GM18505 (cell line): ENCODE data around the gene LRRC34.

Experiments
- ATAC-seq: cut with Tn5 transposase; IDR thresholded peaks from one replicate; pipeline ENCODE4 v1.9.1; 2021; ENCODE audit not compliant: unreplicated experiment
- POLR2A ChIP-seq: IDR thresholded peaks from 4 replicates; pipeline ENCODE4 v1.6.1; 2011; ENCODE audit warnings: borderline replicate concordance; ENCODE audit not compliant: insufficient read depth, insufficient read length; ENCODE audit errors: extremely low read depth

The LRRC34 gene

GRCh38 chr3:169812332-169813235 lies at the start of gene LRRC34, which contains the start of gene LRRIQ4:
Gene LRRC34, minus strand, starts transcription at chr3:169812904. Its CDS starts 356 bp downstream, at chr3:169812548.
Gene LRRIQ4, plus strand, starts transcription at chr3:169812870. Its CDS starts 9,052 bp downstream, at chr3:169821922.
- peak; percentile 61 for ATAC-seq
- TF ChIP-seq POLR2A, result peak; percentile 41

- TF ChIP-seq POLR2A, result no peak
- no peak for ATAC-seq
Observed at GRCh38 chr3:169861871-169862270, 49.2 kb upstream of the LRRC34 start.

- ATAC-seq, result no peak
- no peak for TF ChIP-seq POLR2A
Observed at GRCh38 chr3:169857811-169858210, 45.1 kb upstream of the LRRC34 start.

GRCh38 chr3:169855514-169855913 lies 42.8 kb upstream of the LRRC34 start:
- ATAC-seq, result no peak
- TF ChIP-seq POLR2A, result no peak

DNA sequence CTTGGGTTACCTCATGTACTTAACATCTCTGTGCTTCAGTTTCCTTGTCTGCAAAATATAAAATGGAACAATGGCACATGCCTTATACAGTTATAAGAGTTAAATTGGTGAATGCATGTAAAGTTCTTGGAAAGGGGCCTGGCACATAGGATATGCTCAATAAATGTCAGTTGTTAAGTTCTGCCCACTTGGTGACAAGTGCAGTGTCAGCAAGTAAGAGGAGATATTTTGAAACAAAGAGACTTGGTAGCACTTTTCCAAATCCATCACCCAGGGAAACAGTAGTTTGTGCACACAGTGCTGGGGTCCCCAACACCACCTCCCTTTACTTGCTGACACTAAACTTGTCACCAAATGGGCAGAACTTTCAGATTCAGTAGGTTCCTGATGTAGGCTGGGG lies 37.9 kb upstream of the LRRC34 start:
- TF ChIP-seq POLR2A, result no peak
- no peak for ATAC-seq

DNA sequence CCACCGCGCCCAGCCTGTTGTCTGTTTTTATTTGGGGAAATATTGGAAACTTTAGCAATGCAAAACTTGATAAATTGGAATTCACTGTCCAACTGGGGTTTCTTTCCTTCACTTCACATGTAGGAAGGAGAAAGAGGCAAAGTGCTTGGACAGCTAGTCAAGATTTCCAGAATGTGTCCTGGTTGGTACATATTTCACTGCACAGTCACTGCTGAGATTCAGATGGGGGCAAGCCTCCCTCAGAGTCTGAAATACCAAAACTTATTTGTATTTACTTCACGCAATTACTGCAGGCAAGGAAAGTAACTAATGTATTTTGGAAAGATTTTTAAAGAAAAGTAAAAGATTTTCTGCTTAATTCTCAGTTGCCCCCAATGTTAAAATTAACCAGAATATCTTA lies 36.0 kb upstream of the LRRC34 start:
- TF ChIP-seq POLR2A, result no peak
- ATAC-seq, result no peak

GRCh38 chr3:169847896-169848295 lies 35.2 kb upstream of the LRRC34 start:
- TF ChIP-seq POLR2A, result no peak
- no peak for ATAC-seq

- no peak for TF ChIP-seq POLR2A
- peak; percentile 97 for ATAC-seq
Observed at GRCh38 chr3:169846458-169847193, 33.9 kb upstream of the LRRC34 start.

- TF ChIP-seq POLR2A, result no peak
- ATAC-seq, result no peak
Observed at GRCh38 chr3:169842960-169843359, 30.3 kb upstream of the LRRC34 start.

- no peak for ATAC-seq
- TF ChIP-seq POLR2A, result no peak
Observed at GRCh38 chr3:169841171-169841570, 28.5 kb upstream of the LRRC34 start.

DNA sequence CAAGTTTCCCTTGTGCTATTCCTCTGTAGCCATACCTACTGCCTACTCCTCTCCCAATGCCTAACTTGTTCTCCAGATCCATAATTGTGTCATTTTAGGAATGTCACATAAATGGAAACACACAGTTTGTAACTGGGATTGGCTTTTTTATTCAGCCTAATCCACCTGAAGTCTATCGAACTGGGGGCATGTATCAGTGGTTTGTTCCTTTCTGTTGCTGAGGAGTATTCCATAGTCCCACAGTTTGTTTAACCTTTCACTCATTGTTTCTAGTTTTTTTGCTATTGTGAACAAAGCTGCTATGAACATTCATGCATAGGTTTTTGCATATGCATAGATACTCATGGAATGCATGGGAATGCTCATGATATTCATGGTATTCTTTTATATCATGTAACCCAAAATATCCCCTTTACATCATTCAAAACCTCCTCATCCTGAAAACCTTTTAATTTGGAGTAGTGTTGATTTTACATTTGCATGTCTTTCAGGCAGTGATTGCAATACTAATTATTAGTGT lies 25.9 kb upstream of the LRRC34 start:
- no peak for TF ChIP-seq POLR2A
- ATAC-seq, result no peak

DNA sequence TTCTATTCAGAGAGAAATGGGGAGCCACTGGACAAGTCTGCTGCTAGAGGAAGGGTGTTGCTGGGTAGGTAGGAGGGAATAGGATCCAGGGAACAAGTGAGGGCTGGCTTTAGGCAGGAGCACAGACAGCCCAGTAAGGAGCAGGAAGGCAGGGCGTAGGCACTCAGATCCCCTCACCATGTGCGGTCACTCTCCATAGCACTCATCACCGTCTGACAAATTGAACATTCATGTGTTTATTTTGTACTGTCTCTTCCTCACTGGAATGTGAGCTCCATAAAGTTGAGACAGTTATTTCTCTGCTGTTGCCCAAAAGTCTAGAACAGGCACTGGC lies 24.2 kb upstream of the LRRC34 start:
- no peak for TF ChIP-seq POLR2A
- no peak for ATAC-seq

DNA sequence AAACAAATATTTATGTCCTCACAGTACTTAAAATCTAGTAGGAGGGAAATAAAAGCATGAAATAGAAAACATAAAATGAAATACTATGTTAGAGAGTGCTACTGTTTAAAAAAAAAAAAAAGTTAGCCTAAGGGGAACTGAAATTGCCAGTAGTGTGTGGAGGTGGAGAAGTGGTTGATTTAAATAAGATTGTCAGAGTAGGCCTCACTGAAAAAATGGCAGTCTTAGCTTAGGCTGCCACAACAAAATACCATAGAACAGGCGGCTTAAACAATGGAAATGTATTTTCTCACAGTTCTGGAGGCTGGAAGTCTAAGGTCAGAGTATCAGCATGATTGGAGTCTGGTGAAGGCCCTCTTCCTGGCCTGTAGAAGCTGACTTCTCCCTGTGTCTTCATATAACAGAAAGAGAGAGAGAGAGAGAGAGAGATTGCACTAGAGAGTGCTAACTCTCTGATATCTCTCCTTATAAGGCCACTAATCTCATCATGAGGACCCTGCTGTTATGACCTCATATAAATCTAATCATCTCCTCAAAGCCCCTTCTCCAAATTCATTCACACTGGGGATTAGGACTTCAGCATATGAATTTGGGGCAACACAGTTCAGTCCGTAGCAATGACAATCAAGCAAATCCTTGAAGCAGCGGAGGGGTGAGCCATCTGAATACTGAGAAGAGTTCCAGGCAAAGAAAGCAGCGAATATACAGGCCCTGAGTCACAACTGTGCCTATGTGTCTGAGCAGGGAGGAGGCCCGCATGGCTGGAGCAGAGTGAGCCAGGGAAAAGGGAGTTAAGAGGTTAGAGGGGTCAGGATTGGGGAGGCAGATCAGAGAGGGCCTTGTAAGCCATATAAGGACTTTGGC lies 23.6 kb upstream of the LRRC34 start:
- no peak for TF ChIP-seq POLR2A
- peak; percentile 88 for ATAC-seq
